Loucy (cell line): ENCODE results near the gene CELF2.
"Not testable (repeated sequence)": the region's sequence is repeated elsewhere in the genome, so short reads cannot be mapped to it uniquely, and the experiment has no call there.

Source experiments
- H2AFZ ChIP-seq: fragments of 200-600 bp; sonication (generic); 2 replicates; pipeline ENCODE4 v1.6.0; 2016; ENCODE audit warnings: antibody characterized with exemption, mild to moderate bottlenecking, low read length, moderate library complexity
- H3F3A ChIP-seq: fragments of 200-600 bp; 2 replicates; pipeline ENCODE4 v1.6.0; 2016; ENCODE audit warnings: antibody characterized with exemption, low read depth, mild to moderate bottlenecking
- H3K27me3 ChIP-seq: fragments of 200-600 bp; sonication (generic); 2 replicates; pipeline ENCODE4 v1.6.1; 2014; ENCODE audit warnings: low read length, mild to moderate bottlenecking; ENCODE audit not compliant: insufficient read depth, poor library complexity, severe bottlenecking
- H3K36me3 ChIP-seq: fragments of 200-600 bp; sonication (generic); 2 replicates; pipeline ENCODE4 v1.6.1; 2016; ENCODE audit warnings: low read length; ENCODE audit not compliant: insufficient read depth
- H3K4me1 ChIP-seq: fragments of 200-600 bp; sonication (generic); 2 replicates; pipeline ENCODE4 v1.5.1; 2014; ENCODE audit warnings: low read length, mild to moderate bottlenecking; ENCODE audit not compliant: insufficient read depth, poor library complexity, severe bottlenecking
- H3K4me2 ChIP-seq: fragments of 200-600 bp; sonication (generic); 2 replicates; pipeline ENCODE4 v1.6.0; 2014; ENCODE audit warnings: antibody characterized with exemption, low read length, low read depth, mild to moderate bottlenecking; ENCODE audit not compliant: poor library complexity, severe bottlenecking
- H3K4me3 ChIP-seq: fragments of 200-600 bp; sonication (generic); 2 replicates; pipeline ENCODE4 v1.5.1; 2014; ENCODE audit warnings: low read length, mild to moderate bottlenecking, mixed read lengths; ENCODE audit not compliant: poor library complexity, severe bottlenecking
- H3K79me2 ChIP-seq: fragments of 200-600 bp; sonication (generic); 2 replicates; pipeline ENCODE4 v1.6.1; 2014; ENCODE audit warnings: low read length; ENCODE audit not compliant: insufficient read depth
- H3K9ac ChIP-seq: fragments of 200-600 bp; sonication (generic); 2 replicates; pipeline ENCODE4 v1.6.0; 2014; ENCODE audit warnings: mild to moderate bottlenecking, low read depth, low read length, moderate library complexity; ENCODE audit not compliant: poor library complexity, severe bottlenecking
- H3K9me2 ChIP-seq: fragments of 200-600 bp; sonication (generic); replicated peaks from 2 replicates; pipeline ENCODE4 v1.6.1; 2016; ENCODE audit warnings: low read depth, low read length, mixed read lengths
- H3K9me3 ChIP-seq: fragments of 200-600 bp; sonication (generic); 2 replicates; pipeline ENCODE4 v1.6.1; 2014; ENCODE audit warnings: mild to moderate bottlenecking, antibody characterized with exemption, low read length, low read depth; ENCODE audit not compliant: insufficient read depth
- H4K20me1 ChIP-seq: fragments of 200-600 bp; sonication (generic); 2 replicates; pipeline ENCODE4 v1.6.0; 2014; ENCODE audit warnings: antibody characterized with exemption, low read length, mild to moderate bottlenecking; ENCODE audit not compliant: insufficient read depth, poor library complexity, severe bottlenecking
- CTCF ChIP-seq: fragments of 200-600 bp; sonication (generic); conservative IDR thresholded peaks from 2 replicates; pipeline ENCODE4 v1.5.1; 2014; ENCODE audit warnings: mild to moderate bottlenecking, antibody characterized with exemption, low read length
- EZH2phosphoT487 ChIP-seq: fragments of 200-600 bp; IDR thresholded peaks from 2 replicates; pipeline ENCODE4 v1.6.1; 2018; ENCODE audit warnings: antibody characterized with exemption, mild to moderate bottlenecking, moderate library complexity, borderline replicate concordance

CELF2 gene

GRCh38 chr10:11125004-11125403, 107.3 kb downstream of the CELF2 start:
- no peak overlapping the region for H3K9ac ChIP-seq
- H3K4me2 ChIP-seq, result no peak overlapping the region
- no peaks in the 10 kb centered on the region for H3K9me3 ChIP-seq
- no peaks in the 10 kb centered on the region for H4K20me1 ChIP-seq
- no peaks in the 10 kb centered on the region for H3K36me3 ChIP-seq
- TF ChIP-seq CTCF, result no peak
- no peak for TF ChIP-seq EZH2phosphoT487
- no peaks in the 10 kb centered on the region for H3K9me2 ChIP-seq
- no peak overlapping the region for H3K4me3 ChIP-seq
- no peaks in the 10 kb centered on the region for H3F3A ChIP-seq
- no peak overlapping the region for H2AFZ ChIP-seq
- H3K27me3 ChIP-seq, result no peaks in the 10 kb centered on the region
- peaks cover 14% of the 10 kb centered on the region for H3K4me1 ChIP-seq
- no peaks in the 10 kb centered on the region for H3K79me2 ChIP-seq

- not testable (repeated sequence) for H3K9ac ChIP-seq, H4K20me1 ChIP-seq, H3K27me3 ChIP-seq, H3F3A ChIP-seq, H2AFZ ChIP-seq, H3K79me2 ChIP-seq, H3K9me2 ChIP-seq, H3K9me3 ChIP-seq, H3K4me3 ChIP-seq, H3K36me3 ChIP-seq, H3K4me2 ChIP-seq
- H3K4me1 ChIP-seq, result peaks cover 34% of the 10 kb centered on the region
Measured at GRCh38 chr10:11127017-11127416, 109.3 kb downstream of the CELF2 start.

GRCh38 chr10:11131112-11131639, 113.5 kb downstream of the CELF2 start:
- peak overlapping the region; percentile 20 for H3K4me2 ChIP-seq
- H3K79me2 ChIP-seq, result no peaks in the 10 kb centered on the region
- TF ChIP-seq EZH2phosphoT487 (no peak), CTCF (no peak)
- no peak overlapping the region for H2AFZ ChIP-seq
- no peaks in the 10 kb centered on the region for H3K36me3 ChIP-seq
- H3F3A ChIP-seq, result no peaks in the 10 kb centered on the region
- no peaks in the 10 kb centered on the region for H3K9me3 ChIP-seq
- no peak overlapping the region for H3K4me3 ChIP-seq
- no peak overlapping the region for H3K9ac ChIP-seq
- H3K27me3 ChIP-seq, result no peaks in the 10 kb centered on the region
- H3K4me1 ChIP-seq, result peaks cover 46% of the 10 kb centered on the region
- H3K9me2 ChIP-seq, result no peaks in the 10 kb centered on the region
- no peaks in the 10 kb centered on the region for H4K20me1 ChIP-seq

GRCh38 chr10:11134411-11134810, 116.7 kb downstream of the CELF2 start:
- no peaks in the 10 kb centered on the region for H3K9me3 ChIP-seq
- H3F3A ChIP-seq, result no peaks in the 10 kb centered on the region
- H4K20me1 ChIP-seq, result no peaks in the 10 kb centered on the region
- H3K4me1 ChIP-seq, result peaks cover 53% of the 10 kb centered on the region
- no peak overlapping the region for H3K4me2 ChIP-seq
- H3K9me2 ChIP-seq, result no peaks in the 10 kb centered on the region
- TF ChIP-seq EZH2phosphoT487 (no peak), CTCF (no peak)
- no peak overlapping the region for H3K9ac ChIP-seq
- no peak overlapping the region for H3K4me3 ChIP-seq
- H3K36me3 ChIP-seq, result no peaks in the 10 kb centered on the region
- H3K27me3 ChIP-seq, result no peaks in the 10 kb centered on the region
- no peaks in the 10 kb centered on the region for H3K79me2 ChIP-seq
- no peak overlapping the region for H2AFZ ChIP-seq
